ENCODE results near the gene UMAD1. TPM values are rescaled to one million over a fixed set of nuclear protein-coding genes. Genes with fewer than 3 reads are reported as not detected.

UMAD1 gene
- total RNA-seq, 2 experiments from 2014 or later = 11.0 to 15.3 TPM

DNA sequence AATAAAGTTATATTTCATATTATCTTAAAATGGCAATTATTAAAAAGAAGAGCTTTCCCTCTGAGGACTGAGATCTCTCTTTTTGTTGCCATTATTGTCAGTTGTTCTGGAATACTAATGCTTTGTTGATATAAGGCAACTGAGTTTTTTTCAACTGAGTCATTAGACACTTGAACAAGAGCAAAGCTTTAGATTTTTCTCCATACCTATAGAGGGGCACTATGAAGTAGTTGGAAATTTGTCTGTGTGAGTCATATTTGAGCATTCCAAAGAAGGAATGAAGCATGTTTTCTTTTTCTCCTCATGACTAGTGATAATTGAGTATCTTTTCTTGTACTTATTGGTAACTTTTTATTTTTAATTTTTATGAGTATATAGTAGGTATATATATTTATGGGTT is 53.3 kb downstream of the UMAD1 start:
- POLR2A ChIA-PET = no interaction called here

GRCh38 chr7:7694542-7694941 is 54.0 kb downstream of the UMAD1 start:
- H3K27me3 Mint-ChIP-seq = no peaks in the 10 kb centered on the region
- Histone ChIP-seq H3K27me3 (ENCODE audit: control insufficient read depth in 1 of 2, insufficient read depth in 2 of 2, low read length in 2 of 2) (no peaks in the 10 kb centered on the region), H3K4me3 (ENCODE audit: low read length) (no peak overlapping the region), H3K9me3 (ENCODE audit: control insufficient read depth in 1 of 2, insufficient read depth in 1 of 2, low read length in 2 of 2) (no peaks in the 10 kb centered on the region), H3K36me3 (ENCODE audit: insufficient read depth, low read length) (no peaks in the 10 kb centered on the region), H3K27ac (ENCODE audit: low read depth in 1 of 2, low read length in 2 of 2) (no peak overlapping the region), H3K4me1 (ENCODE audit: insufficient read depth, low read length) (peaks cover 3% of the 10 kb centered on the region)
- peaks cover 27% of the 10 kb centered on the region for H3K4me1 Mint-ChIP-seq (ENCODE audit: low read depth)
- no peak for TF ChIP-seq CTCF (IDR thresholded peaks at IDR 0.05)
- peaks cover 2% of the 10 kb centered on the region for H3K9me3 Mint-ChIP-seq
- CTCF ChIA-PET = no interaction called here
- peaks cover 39% of the 10 kb centered on the region for H3K36me3 Mint-ChIP-seq (ENCODE audit: low read depth)
- POLR2A ChIA-PET = no interaction called here
- ATAC-seq (ENCODE audit: poor library complexity) = no peak
- DNase-seq = no peak
- H3K27ac Mint-ChIP-seq = no peak overlapping the region
- H3K4me3 Mint-ChIP-seq = no peak overlapping the region
- intact Hi-C loops (cut with DNase I, micrococcal nuclease) = no loop called here

More for the DNA sequence above, 53.3 kb downstream of the UMAD1 start:
- Histone ChIP-seq H3K9me3 (ENCODE audit: control insufficient read depth in 1 of 2, insufficient read depth in 1 of 2, low read length in 2 of 2) (no peaks in the 10 kb centered on the region), H3K4me1 (ENCODE audit: insufficient read depth, low read length) (peaks cover 2% of the 10 kb centered on the region), H3K36me3 (ENCODE audit: insufficient read depth, low read length) (no peaks in the 10 kb centered on the region), H3K4me3 (ENCODE audit: low read length) (no peak overlapping the region), H3K27me3 (ENCODE audit: control insufficient read depth in 1 of 2, insufficient read depth in 2 of 2, low read length in 2 of 2) (no peaks in the 10 kb centered on the region), H3K27ac (ENCODE audit: low read depth in 1 of 2, low read length in 2 of 2) (no peak overlapping the region)
- TF ChIP-seq CTCF (IDR thresholded peaks at IDR 0.05) = no peak
- intact Hi-C loops (cut with DNase I, micrococcal nuclease) = no loop called here
- H3K27ac Mint-ChIP-seq = no peak overlapping the region
- peaks cover 27% of the 10 kb centered on the region for H3K4me1 Mint-ChIP-seq (ENCODE audit: low read depth)
- peaks cover 41% of the 10 kb centered on the region for H3K36me3 Mint-ChIP-seq (ENCODE audit: low read depth)
- peaks cover 2% of the 10 kb centered on the region for H3K9me3 Mint-ChIP-seq
- no peak for ATAC-seq (ENCODE audit: poor library complexity)
- no peak for DNase-seq
- CTCF ChIA-PET = no interaction called here
- no peak overlapping the region for H3K4me3 Mint-ChIP-seq
- H3K27me3 Mint-ChIP-seq = no peaks in the 10 kb centered on the region

GRCh38 chr7:7695111-7695817 is 54.7 kb downstream of the UMAD1 start:
- DNase-seq = no peak
- Mint-ChIP-seq H3K27me3 (no peaks in the 10 kb centered on the region), H3K4me3 (no peak overlapping the region), H3K36me3 (ENCODE audit: low read depth) (peaks cover 43% of the 10 kb centered on the region), H3K9me3 (peaks cover 2% of the 10 kb centered on the region), H3K4me1 (ENCODE audit: low read depth) (peaks cover 33% of the 10 kb centered on the region), H3K27ac (no peak overlapping the region)
- ATAC-seq (ENCODE audit: poor library complexity) = no peak
- ChIA-PET CTCF (interaction anchor here (0.6 kb wide), 1 partner anchor 14 kb away, joined by 3 read pairs; no protein-coding TSS in a partner anchor), POLR2A (no interaction called here)
- H3K4me3 ChIP-seq (ENCODE audit: low read length) = no peak overlapping the region
- no peak overlapping the region for H3K27ac ChIP-seq (ENCODE audit: low read depth in 1 of 2, low read length in 2 of 2)
- no peaks in the 10 kb centered on the region for H3K9me3 ChIP-seq (ENCODE audit: control insufficient read depth in 1 of 2, insufficient read depth in 1 of 2, low read length in 2 of 2)
- no peak for TF ChIP-seq CTCF (IDR thresholded peaks at IDR 0.05)
- H3K4me1 ChIP-seq (ENCODE audit: insufficient read depth, low read length) = peaks cover 3% of the 10 kb centered on the region
- no peaks in the 10 kb centered on the region for H3K27me3 ChIP-seq (ENCODE audit: control insufficient read depth in 1 of 2, insufficient read depth in 2 of 2, low read length in 2 of 2)
- H3K36me3 ChIP-seq (ENCODE audit: insufficient read depth, low read length) = no peaks in the 10 kb centered on the region
- intact Hi-C loops (cut with DNase I, micrococcal nuclease) = no loop called here

Data from CD4-positive, alpha-beta T cell (primary cell).